Measurements from ENCODE around the gene CDK11A. TPM values are rescaled to one million over a fixed set of nuclear protein-coding genes. Genes with fewer than 3 reads are reported as not detected.
A peak's percentile ranks its signal among the peaks of the same experiment; 100 is the strongest.

Gene CDK11A
- total RNA-seq, 4 donors from 2014 or later: 18.2 to 46.9 (median 31.4) TPM

DNA sequence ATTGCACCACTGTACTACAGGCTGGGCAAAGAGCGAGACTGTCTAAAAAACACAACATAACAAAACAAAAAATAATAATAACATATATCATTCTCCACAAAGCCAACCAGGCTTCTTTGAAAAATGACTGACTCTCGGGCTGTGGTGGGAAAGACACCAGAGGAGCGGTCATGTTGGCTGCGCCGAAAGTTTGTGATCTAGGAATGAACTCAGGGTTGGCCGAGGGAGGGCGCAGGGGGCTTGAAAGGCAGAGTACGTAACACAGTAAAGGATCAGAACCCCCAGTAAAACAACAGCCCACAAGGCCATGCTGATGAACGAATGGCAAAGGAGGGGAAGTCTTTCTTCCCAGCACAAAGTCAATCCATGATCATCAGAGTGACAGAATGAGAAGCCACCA lies 36.3 kb downstream of the CDK11A start:
- H3K4me3 ChIP-seq: no peak overlapping the region
- H3K9me3 ChIP-seq: no peaks in the 10 kb centered on the region
- H3K27me3 ChIP-seq: no peaks in the 10 kb centered on the region
- peaks cover 0 to 12% (median 5%) of the 10 kb centered on the region in 4 donors for H3K36me3 ChIP-seq
- WGBS: 95% methylated on average over 9 of the region's 9 CpGs
- no peak overlapping the region for H3K27ac ChIP-seq (replicated peaks in 1 of 4)
- intact Hi-C loops (cut with DNase I): no loop called here
- H3K4me1 ChIP-seq: peaks cover 2 to 48% (median 35%) of the 10 kb centered on the region in 4 donors
- TF ChIP-seq POLR2A (IDR thresholded peaks at IDR 0.05; ENCODE audit: low read depth) (no peak), POLR2AphosphoS5 (IDR thresholded peaks at IDR 0.05) (no peak), EP300 (IDR thresholded peaks at IDR 0.05) (no peak)
- TF ChIP-seq, protein P1, sequence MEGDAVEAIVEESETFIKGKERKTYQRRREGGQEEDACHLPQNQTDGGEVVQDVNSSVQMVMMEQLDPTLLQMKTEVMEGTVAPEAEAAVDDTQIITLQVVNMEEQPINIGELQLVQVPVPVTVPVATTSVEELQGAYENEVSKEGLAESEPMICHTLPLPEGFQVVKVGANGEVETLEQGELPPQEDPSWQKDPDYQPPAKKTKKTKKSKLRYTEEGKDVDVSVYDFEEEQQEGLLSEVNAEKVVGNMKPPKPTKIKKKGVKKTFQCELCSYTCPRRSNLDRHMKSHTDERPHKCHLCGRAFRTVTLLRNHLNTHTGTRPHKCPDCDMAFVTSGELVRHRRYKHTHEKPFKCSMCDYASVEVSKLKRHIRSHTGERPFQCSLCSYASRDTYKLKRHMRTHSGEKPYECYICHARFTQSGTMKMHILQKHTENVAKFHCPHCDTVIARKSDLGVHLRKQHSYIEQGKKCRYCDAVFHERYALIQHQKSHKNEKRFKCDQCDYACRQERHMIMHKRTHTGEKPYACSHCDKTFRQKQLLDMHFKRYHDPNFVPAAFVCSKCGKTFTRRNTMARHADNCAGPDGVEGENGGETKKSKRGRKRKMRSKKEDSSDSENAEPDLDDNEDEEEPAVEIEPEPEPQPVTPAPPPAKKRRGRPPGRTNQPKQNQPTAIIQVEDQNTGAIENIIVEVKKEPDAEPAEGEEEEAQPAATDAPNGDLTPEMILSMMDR (IDR thresholded peaks at IDR 0.05): no peak
- DNase-seq (ENCODE audit: extremely low spot score): no peak

GRCh38 chr1:1684031-1684681 lies 40.0 kb downstream of the CDK11A start:
- peaks cover 2 to 62% (median 31%) of the 10 kb centered on the region in 4 donors for H3K4me1 ChIP-seq
- no peaks in the 10 kb centered on the region for H3K27me3 ChIP-seq
- H3K27ac ChIP-seq (replicated peaks in 1 of 4): no peak overlapping the region
- H3K9me3 ChIP-seq: no peaks in the 10 kb centered on the region
- 88% methylated on average over 26 of the region's 28 CpGs for WGBS
- no peak for DNase-seq (ENCODE audit: extremely low spot score)
- no peak for TF ChIP-seq POLR2A (IDR thresholded peaks at IDR 0.05; ENCODE audit: low read depth)
- no peak for TF ChIP-seq EP300 (IDR thresholded peaks at IDR 0.05)
- no peak for TF ChIP-seq POLR2AphosphoS5 (IDR thresholded peaks at IDR 0.05)
- TF ChIP-seq, protein P1 (IDR thresholded peaks at IDR 0.05): no peak
- no peak overlapping the region for H3K4me3 ChIP-seq
- intact Hi-C loops (cut with DNase I): no loop called here
- peaks cover 0 to 13% (median 6%) of the 10 kb centered on the region in 4 donors for H3K36me3 ChIP-seq

- H3K27me3 ChIP-seq: no peaks in the 10 kb centered on the region
- DNase-seq (ENCODE audit: extremely low spot score): no peak
- no peaks in the 10 kb centered on the region for H3K9me3 ChIP-seq
- TF ChIP-seq EP300 (IDR thresholded peaks at IDR 0.05) (no peak), POLR2A (IDR thresholded peaks at IDR 0.05; ENCODE audit: low read depth) (no peak), POLR2AphosphoS5 (IDR thresholded peaks at IDR 0.05) (no peak)
- TF ChIP-seq, protein P1 (IDR thresholded peaks at IDR 0.05): no peak
- peaks cover 9 to 66% (median 39%) of the 10 kb centered on the region in 4 donors for H3K4me1 ChIP-seq
- H3K4me3 ChIP-seq: no peak overlapping the region
- H3K27ac ChIP-seq (replicated peaks in 1 of 4): peak overlapping the region in 1 of 4 donors; percentile 7
- intact Hi-C loops (cut with DNase I): no loop called here
- 72% methylated on average over 26 of the region's 26 CpGs for WGBS
- H3K36me3 ChIP-seq: peaks cover 0 to 13% (median 4%) of the 10 kb centered on the region in 4 donors
Measured at GRCh38 chr1:1683104-1683905, 40.9 kb downstream of the CDK11A start.

GRCh38 chr1:1680912-1681273 lies 43.3 kb downstream of the CDK11A start:
- TF ChIP-seq EP300 (IDR thresholded peaks at IDR 0.05): no peak
- no peak for TF ChIP-seq POLR2A (IDR thresholded peaks at IDR 0.05; ENCODE audit: low read depth)
- TF ChIP-seq, protein P1 (IDR thresholded peaks at IDR 0.05): no peak
- no peak for TF ChIP-seq POLR2AphosphoS5 (IDR thresholded peaks at IDR 0.05)
- peaks cover 11 to 60% (median 28%) of the 10 kb centered on the region in 4 donors for H3K4me1 ChIP-seq
- H3K4me3 ChIP-seq: no peak overlapping the region
- WGBS: 79% methylated on average over 11 of the region's 11 CpGs
- peaks cover 0 to 13% (median 4%) of the 10 kb centered on the region in 4 donors for H3K36me3 ChIP-seq
- DNase-seq (ENCODE audit: extremely low spot score): no peak
- intact Hi-C loops (cut with DNase I): no loop called here
- H3K9me3 ChIP-seq: no peaks in the 10 kb centered on the region
- no peak overlapping the region for H3K27ac ChIP-seq (replicated peaks in 1 of 4)
- no peaks in the 10 kb centered on the region for H3K27me3 ChIP-seq

All from esophagus muscularis mucosa (tissue), 4 donors.